Measurements from ENCODE around the gene PCBP1.
A peak's percentile ranks its signal among the peaks of the same experiment; 100 is the strongest.
"Not testable (repeated sequence)": the region's sequence is repeated elsewhere in the genome, so short reads cannot be mapped to it uniquely, and the experiment has no call there.

Gene PCBP1

GRCh38 chr2:70086838-70087701 lies at the start of gene PCBP1:
TSS of gene PCBP1 (plus strand) at chr2:70087477. CDS start at chr2:70087744, 267 bp downstream.
- peak; percentile 75 for DNase-seq (ENCODE audit: low read depth, low spot score)

- DNase-seq (ENCODE audit: low read depth, low spot score): no peak
Measured at GRCh38 chr2:70039366-70039765, 47.9 kb upstream of the PCBP1 start.

GRCh38 chr2:70041663-70042062 lies 45.6 kb upstream of the PCBP1 start:
- DNase-seq (ENCODE audit: low read depth, low spot score): no peak

- DNase-seq (ENCODE audit: low read depth, low spot score): no peak
Measured at GRCh38 chr2:70042246-70042645, 45.0 kb upstream of the PCBP1 start.

GRCh38 chr2:70043252-70043875 lies 43.9 kb upstream of the PCBP1 start:
- no peak for DNase-seq (ENCODE audit: low read depth, low spot score)

- no peak for DNase-seq (ENCODE audit: low read depth, low spot score)
Measured at GRCh38 chr2:70044290-70045040, 42.8 kb upstream of the PCBP1 start.

- no peak for DNase-seq (ENCODE audit: low read depth, low spot score)
Measured at GRCh38 chr2:70045405-70045804, 41.9 kb upstream of the PCBP1 start.

- DNase-seq (ENCODE audit: low read depth, low spot score): no peak
Measured at GRCh38 chr2:70045932-70046331, 41.3 kb upstream of the PCBP1 start.

GRCh38 chr2:70046534-70046933 lies 40.7 kb upstream of the PCBP1 start:
- no peak for DNase-seq (ENCODE audit: low read depth, low spot score)

GRCh38 chr2:70047451-70047850 lies 39.8 kb upstream of the PCBP1 start:
- no peak for DNase-seq (ENCODE audit: low read depth, low spot score)

GRCh38 chr2:70049255-70049654 lies 38.0 kb upstream of the PCBP1 start:
- DNase-seq (ENCODE audit: low read depth, low spot score): no peak

- no peak for DNase-seq (ENCODE audit: low read depth, low spot score)
Measured at GRCh38 chr2:70050631-70051425, 36.4 kb upstream of the PCBP1 start.

GRCh38 chr2:70055259-70055658 lies 32.0 kb upstream of the PCBP1 start:
- DNase-seq (ENCODE audit: low read depth, low spot score): not testable (repeated sequence)

- DNase-seq (ENCODE audit: low read depth, low spot score): no peak
Measured at GRCh38 chr2:70061317-70061716, 26.0 kb upstream of the PCBP1 start.

GRCh38 chr2:70062270-70062669 lies 25.0 kb upstream of the PCBP1 start:
- DNase-seq (ENCODE audit: low read depth, low spot score): no peak

GRCh38 chr2:70068119-70068518 lies 19.2 kb upstream of the PCBP1 start:
- DNase-seq (ENCODE audit: low read depth, low spot score): no peak

GRCh38 chr2:70069049-70069448 lies 18.2 kb upstream of the PCBP1 start:
- DNase-seq (ENCODE audit: low read depth, low spot score): no peak

GRCh38 chr2:70070542-70071268 lies 16.6 kb upstream of the PCBP1 start:
- peak; percentile 81 for DNase-seq (ENCODE audit: low read depth, low spot score)

- DNase-seq (ENCODE audit: low read depth, low spot score): no peak
Measured at GRCh38 chr2:70073493-70073892, 13.8 kb upstream of the PCBP1 start.

GRCh38 chr2:70078384-70078783 lies 8.9 kb upstream of the PCBP1 start:
- DNase-seq (ENCODE audit: low read depth, low spot score): no peak
